ENCODE results near the gene ACOXL. TPM values are rescaled to one million over a fixed set of nuclear protein-coding genes. Genes with fewer than 3 reads are reported as not detected.

Gene ACOXL
- total RNA-seq, 2 experiments from 2014 or later = not detected

- DNase-seq = peak; percentile 43
- Mint-ChIP-seq H3K9me3 (peaks cover 15% of the 10 kb centered on the region), H3K4me1 (peaks cover 56% of the 10 kb centered on the region), H3K4me3 (peak overlapping the region; percentile 16), H3K27me3 (peaks cover 32% of the 10 kb centered on the region), H3K27ac (peak overlapping the region; percentile 90), H3K36me3 (peaks cover 10% of the 10 kb centered on the region)
These were observed 317.6 kb downstream of the ACOXL start for GRCh38 chr2:111049792-111050640.

DNA sequence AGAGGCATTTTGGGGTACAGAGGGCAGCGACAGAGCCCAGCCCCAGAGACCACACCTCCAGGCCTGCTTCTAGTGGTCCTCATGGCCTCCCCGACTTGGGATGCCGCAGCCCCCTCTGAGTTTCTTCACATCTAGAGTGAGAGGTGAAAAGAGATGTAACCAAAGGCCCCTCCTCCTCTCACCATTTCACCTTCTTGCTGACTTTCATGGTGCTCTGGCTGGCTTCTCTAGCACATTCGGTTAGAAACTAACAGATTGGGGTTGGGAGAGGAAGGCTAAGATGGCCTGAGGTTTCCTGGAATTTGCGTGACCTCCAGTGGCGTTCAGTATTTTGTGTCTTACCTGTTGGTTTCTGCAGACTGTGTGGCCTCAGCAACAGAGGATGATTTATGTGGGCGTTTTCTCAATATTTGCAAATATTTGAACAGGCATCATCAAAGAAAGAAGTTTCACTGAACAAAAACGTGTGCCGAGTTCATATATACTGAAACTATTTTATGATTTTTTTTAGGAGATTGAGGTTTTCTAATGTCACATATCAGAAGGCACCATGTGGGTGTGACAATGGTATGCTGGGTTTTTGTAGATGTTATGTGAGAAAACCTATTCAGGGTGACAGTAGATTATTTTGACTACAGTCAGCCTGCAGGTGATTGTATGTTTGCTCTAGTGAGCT, 318.5 kb downstream of the ACOXL start:
- peaks cover 14% of the 10 kb centered on the region for H3K9me3 Mint-ChIP-seq
- peaks cover 9% of the 10 kb centered on the region for H3K36me3 Mint-ChIP-seq
- peak overlapping the region; percentile 16 for H3K4me3 Mint-ChIP-seq
- H3K4me1 Mint-ChIP-seq = peaks cover 57% of the 10 kb centered on the region
- peak overlapping the region; percentile 90 for H3K27ac Mint-ChIP-seq
- H3K27me3 Mint-ChIP-seq = peaks cover 32% of the 10 kb centered on the region
- DNase-seq = peak; percentile 35

DNA sequence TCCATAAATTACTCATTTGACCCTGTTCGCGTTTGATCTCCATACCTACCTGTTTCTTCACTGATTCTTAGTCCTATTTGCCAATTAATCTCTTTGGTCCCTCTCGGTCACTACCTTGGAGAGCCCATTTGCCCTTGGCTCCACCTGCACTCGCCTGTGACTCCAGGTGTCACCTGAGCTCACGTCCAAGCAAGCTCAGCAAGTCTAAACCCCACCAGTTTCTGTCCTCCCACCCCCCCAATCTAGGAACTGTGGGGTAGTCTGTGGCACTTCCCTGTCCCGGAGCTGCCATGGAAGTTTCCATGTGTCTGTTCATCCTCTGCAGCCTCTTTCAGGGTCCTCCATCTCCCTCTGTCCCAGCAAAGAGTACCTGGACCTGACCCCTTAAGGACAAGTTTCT, 320.2 kb downstream of the ACOXL start:
- Mint-ChIP-seq H3K9me3 (peaks cover 3% of the 10 kb centered on the region), H3K36me3 (no peaks in the 10 kb centered on the region), H3K4me1 (peaks cover 57% of the 10 kb centered on the region), H3K27me3 (peaks cover 24% of the 10 kb centered on the region), H3K27ac (no peak overlapping the region), H3K4me3 (no peak overlapping the region)
- no peak for DNase-seq

DNA sequence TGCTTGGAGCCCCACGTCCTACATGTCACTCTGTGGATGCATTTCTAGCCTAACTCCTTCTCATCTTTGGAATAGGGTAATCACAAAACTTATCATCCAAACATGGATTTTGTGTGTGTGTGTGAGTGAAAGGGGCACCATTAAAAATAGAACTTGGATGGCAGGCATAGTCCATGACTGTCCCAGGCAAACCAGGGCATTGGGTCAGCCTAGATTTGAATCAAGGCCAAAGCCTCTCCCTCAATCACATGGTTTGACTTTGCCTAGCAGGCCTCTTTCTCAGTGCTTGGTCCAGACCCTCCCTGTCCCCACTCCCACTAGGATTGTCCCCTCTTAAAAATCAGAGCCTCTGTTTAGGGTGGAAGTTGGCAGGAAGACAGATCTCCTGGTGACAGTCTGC, 320.9 kb downstream of the ACOXL start:
- no peak for DNase-seq
- Mint-ChIP-seq H3K4me3 (no peak overlapping the region), H3K4me1 (peaks cover 57% of the 10 kb centered on the region), H3K27ac (no peak overlapping the region), H3K36me3 (peaks cover 2% of the 10 kb centered on the region), H3K27me3 (peaks cover 24% of the 10 kb centered on the region), H3K9me3 (no peaks in the 10 kb centered on the region)

DNA sequence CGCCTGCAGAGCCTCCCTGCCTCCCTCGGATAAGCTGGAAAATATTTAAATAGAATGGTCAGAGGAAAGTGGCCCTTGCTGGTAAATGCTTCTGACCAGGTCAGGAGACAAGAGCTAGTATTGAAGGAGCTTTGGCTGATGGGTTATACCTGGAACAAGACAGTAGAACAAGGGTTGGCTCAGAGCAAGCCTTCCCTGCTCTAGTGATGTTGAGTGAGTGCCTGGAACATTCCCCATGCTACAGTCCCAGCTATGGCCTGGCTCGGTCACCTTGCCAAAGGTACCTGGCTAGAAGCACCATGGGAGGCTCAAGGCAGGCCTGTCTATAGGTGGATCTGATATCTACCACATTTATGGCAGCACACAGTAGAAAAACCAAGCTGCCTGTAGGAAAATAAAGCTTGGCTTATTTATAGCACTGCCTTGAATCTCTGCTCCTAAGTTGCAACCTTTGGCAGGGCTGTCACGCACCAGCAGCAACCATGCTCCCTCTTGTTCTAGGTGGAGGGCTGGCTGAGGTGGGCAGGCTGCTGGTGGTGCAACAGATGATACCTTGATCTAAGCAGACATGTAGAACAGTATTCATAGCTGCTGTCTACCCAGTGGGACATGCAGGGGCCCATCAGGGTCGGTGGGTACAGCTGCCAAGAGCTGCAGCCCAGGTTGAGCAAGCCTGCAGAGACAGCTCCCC, 321.6 kb downstream of the ACOXL start:
- Mint-ChIP-seq H3K27me3 (peaks cover 24% of the 10 kb centered on the region), H3K9me3 (no peaks in the 10 kb centered on the region), H3K36me3 (peaks cover 2% of the 10 kb centered on the region), H3K27ac (no peak overlapping the region), H3K4me3 (no peak overlapping the region), H3K4me1 (peaks cover 54% of the 10 kb centered on the region)
- DNase-seq = no peak

- H3K27me3 Mint-ChIP-seq = peaks cover 28% of the 10 kb centered on the region
- peak; percentile 78 for DNase-seq
- H3K4me1 Mint-ChIP-seq = peaks cover 44% of the 10 kb centered on the region
- peaks cover 6% of the 10 kb centered on the region for H3K9me3 Mint-ChIP-seq
- no peak overlapping the region for H3K27ac Mint-ChIP-seq
- H3K4me3 Mint-ChIP-seq = peak overlapping the region; percentile 19
- peaks cover 3% of the 10 kb centered on the region for H3K36me3 Mint-ChIP-seq
These were observed 322.7 kb downstream of the ACOXL start for GRCh38 chr2:111054791-111055691.

- peaks cover 9% of the 10 kb centered on the region for H3K36me3 Mint-ChIP-seq
- no peak for DNase-seq
These were observed 323.4 kb downstream of the ACOXL start for GRCh38 chr2:111055735-111056134.

GRCh38 chr2:111057045-111057444, 324.7 kb downstream of the ACOXL start:
- H3K27ac Mint-ChIP-seq = no peak overlapping the region
- DNase-seq = no peak
- no peak overlapping the region for H3K4me3 Mint-ChIP-seq
- H3K27me3 Mint-ChIP-seq = peaks cover 37% of the 10 kb centered on the region
- peaks cover 26% of the 10 kb centered on the region for H3K4me1 Mint-ChIP-seq
- H3K36me3 Mint-ChIP-seq = peaks cover 11% of the 10 kb centered on the region
- H3K9me3 Mint-ChIP-seq = peaks cover 24% of the 10 kb centered on the region

More at GRCh38 chr2:111055735-111056134, 323.4 kb downstream of the ACOXL start:
- peaks cover 37% of the 10 kb centered on the region for H3K4me1 Mint-ChIP-seq
- H3K4me3 Mint-ChIP-seq = no peak overlapping the region
- peaks cover 34% of the 10 kb centered on the region for H3K27me3 Mint-ChIP-seq
- H3K9me3 Mint-ChIP-seq = peaks cover 13% of the 10 kb centered on the region
- H3K27ac Mint-ChIP-seq = no peak overlapping the region

DNA sequence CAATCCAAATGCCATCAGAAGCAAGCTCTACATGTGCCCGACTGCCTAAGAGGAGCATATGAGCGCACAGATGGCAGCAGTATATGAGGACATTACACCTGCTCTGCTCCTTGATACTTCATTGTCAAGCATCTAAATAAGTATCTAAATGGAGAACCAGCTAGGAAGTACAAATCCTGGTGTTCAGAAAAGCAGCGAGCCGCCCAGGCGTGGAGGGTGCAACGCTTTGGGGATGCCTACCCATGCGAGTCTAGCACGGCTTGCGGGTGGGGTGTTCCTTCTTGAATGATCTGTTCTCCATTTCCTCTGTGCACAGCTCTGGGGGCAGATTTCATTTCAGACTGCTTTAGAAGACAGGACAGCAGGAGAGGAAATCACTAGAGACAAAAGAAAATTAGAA, 325.3 kb downstream of the ACOXL start:
- peaks cover 27% of the 10 kb centered on the region for H3K4me1 Mint-ChIP-seq
- DNase-seq = no peak
- peaks cover 34% of the 10 kb centered on the region for H3K27me3 Mint-ChIP-seq
- peaks cover 11% of the 10 kb centered on the region for H3K36me3 Mint-ChIP-seq
- no peak overlapping the region for H3K27ac Mint-ChIP-seq
- no peak overlapping the region for H3K4me3 Mint-ChIP-seq
- H3K9me3 Mint-ChIP-seq = peaks cover 24% of the 10 kb centered on the region

GRCh38 chr2:111058264-111058663, 325.9 kb downstream of the ACOXL start:
- peaks cover 22% of the 10 kb centered on the region for H3K4me1 Mint-ChIP-seq
- H3K36me3 Mint-ChIP-seq = peaks cover 11% of the 10 kb centered on the region
- peaks cover 24% of the 10 kb centered on the region for H3K9me3 Mint-ChIP-seq
- no peak for DNase-seq
- no peak overlapping the region for H3K27ac Mint-ChIP-seq
- H3K4me3 Mint-ChIP-seq = no peak overlapping the region
- H3K27me3 Mint-ChIP-seq = peaks cover 28% of the 10 kb centered on the region

- H3K36me3 Mint-ChIP-seq = peaks cover 12% of the 10 kb centered on the region
- H3K27ac Mint-ChIP-seq = no peak overlapping the region
- peaks cover 26% of the 10 kb centered on the region for H3K9me3 Mint-ChIP-seq
- peaks cover 29% of the 10 kb centered on the region for H3K27me3 Mint-ChIP-seq
- peaks cover 6% of the 10 kb centered on the region for H3K4me1 Mint-ChIP-seq
- DNase-seq = no peak
- H3K4me3 Mint-ChIP-seq = no peak overlapping the region
These were observed 328.8 kb downstream of the ACOXL start for GRCh38 chr2:111061191-111061590.

GRCh38 chr2:111062417-111062816, 330.0 kb downstream of the ACOXL start:
- DNase-seq = no peak
- Mint-ChIP-seq H3K9me3 (peaks cover 26% of the 10 kb centered on the region), H3K4me1 (peaks cover 8% of the 10 kb centered on the region), H3K27ac (peak overlapping the region; percentile 65), H3K4me3 (no peak overlapping the region), H3K36me3 (peaks cover 12% of the 10 kb centered on the region), H3K27me3 (peaks cover 25% of the 10 kb centered on the region)

GRCh38 chr2:111066062-111066593, 333.8 kb downstream of the ACOXL start:
- no peak for DNase-seq
- peaks cover 8% of the 10 kb centered on the region for H3K4me1 Mint-ChIP-seq
- H3K27ac Mint-ChIP-seq = no peak overlapping the region
- H3K36me3 Mint-ChIP-seq = peaks cover 2% of the 10 kb centered on the region
- no peak overlapping the region for H3K4me3 Mint-ChIP-seq
- peaks cover 9% of the 10 kb centered on the region for H3K9me3 Mint-ChIP-seq
- H3K27me3 Mint-ChIP-seq = peaks cover 6% of the 10 kb centered on the region

- H3K27ac Mint-ChIP-seq = no peak overlapping the region
- no peak overlapping the region for H3K4me3 Mint-ChIP-seq
- peaks cover 6% of the 10 kb centered on the region for H3K27me3 Mint-ChIP-seq
- no peak for DNase-seq
- H3K36me3 Mint-ChIP-seq = peaks cover 2% of the 10 kb centered on the region
- H3K9me3 Mint-ChIP-seq = peaks cover 3% of the 10 kb centered on the region
- peaks cover 4% of the 10 kb centered on the region for H3K4me1 Mint-ChIP-seq
These were observed 336.2 kb downstream of the ACOXL start for GRCh38 chr2:111068435-111069058.

Data from activated naive CD8-positive, alpha-beta T cell treated with anti-CD3 and anti-CD28 coated beads for 36 hours (primary cell).